ENCODE data around the gene CPA1. TPM values are rescaled to one million over a fixed set of nuclear protein-coding genes. Genes with fewer than 3 reads are reported as not detected.
"Not testable (repeated sequence)": the region's sequence is repeated elsewhere in the genome, so short reads cannot be mapped to it uniquely, and the experiment has no call there.

CPA1 gene
- total RNA-seq, 2 experiments from 2014 or later: not detected

DNA sequence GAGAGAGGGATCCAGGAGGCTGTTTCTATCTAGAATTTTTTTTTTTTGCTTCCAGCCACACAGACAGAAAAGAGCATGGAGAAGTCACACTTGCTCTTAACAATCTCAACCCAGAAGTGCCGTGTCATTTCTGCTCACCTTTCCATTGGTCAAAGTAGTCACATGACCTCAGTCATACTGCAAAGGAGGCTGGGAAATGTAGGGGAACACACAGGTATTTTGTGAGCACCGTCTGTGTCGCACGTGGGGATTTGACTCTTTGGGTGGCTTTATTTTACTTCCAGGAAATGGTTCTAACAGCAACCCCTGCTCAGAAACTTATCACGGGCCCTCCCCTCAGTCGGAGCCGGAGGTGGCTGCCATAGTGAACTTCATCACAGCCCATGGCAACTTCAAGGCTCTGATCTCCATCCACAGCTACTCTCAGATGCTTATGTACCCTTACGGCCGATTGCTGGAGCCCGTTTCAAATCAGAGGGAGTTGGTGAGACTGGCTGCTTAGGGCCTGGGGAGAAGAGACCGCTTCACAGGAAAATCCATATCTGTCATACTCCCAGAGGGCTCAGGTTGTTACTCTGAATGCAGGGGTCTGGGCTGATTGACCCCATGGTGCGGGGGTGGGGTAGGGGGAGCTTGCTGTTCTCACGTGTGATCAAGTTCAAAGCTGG is 13.1 kb upstream of the CPA1 start:
- no peaks in the 10 kb centered on the region for H3K27me3 Mint-ChIP-seq
- ChIA-PET CTCF (interaction anchor here (0.6 to 1.0 kb wide), 2 partner anchors 34 to 345 kb away, joined by 3 read pairs; no protein-coding TSS in a partner anchor), POLR2A (no interaction called here)
- peak; percentile 30 for DNase-seq
- H3K36me3 Mint-ChIP-seq (ENCODE audit: low read depth): no peaks in the 10 kb centered on the region
- peaks cover 4% of the 10 kb centered on the region for H3K9me3 Mint-ChIP-seq (ENCODE audit: low read depth)
- peaks cover 43% of the 10 kb centered on the region for H3K4me1 Mint-ChIP-seq
- H3K4me3 Mint-ChIP-seq: no peak overlapping the region
- intact Hi-C loops (cut with DNase I, micrococcal nuclease): loop anchor here in 1 of 2 experiments (2.0 kb wide), 1 partner anchor 50 kb away; no protein-coding TSS in a partner anchor
- peak overlapping the region; percentile 23 for H3K27ac Mint-ChIP-seq
- ATAC-seq: no peak

DNA sequence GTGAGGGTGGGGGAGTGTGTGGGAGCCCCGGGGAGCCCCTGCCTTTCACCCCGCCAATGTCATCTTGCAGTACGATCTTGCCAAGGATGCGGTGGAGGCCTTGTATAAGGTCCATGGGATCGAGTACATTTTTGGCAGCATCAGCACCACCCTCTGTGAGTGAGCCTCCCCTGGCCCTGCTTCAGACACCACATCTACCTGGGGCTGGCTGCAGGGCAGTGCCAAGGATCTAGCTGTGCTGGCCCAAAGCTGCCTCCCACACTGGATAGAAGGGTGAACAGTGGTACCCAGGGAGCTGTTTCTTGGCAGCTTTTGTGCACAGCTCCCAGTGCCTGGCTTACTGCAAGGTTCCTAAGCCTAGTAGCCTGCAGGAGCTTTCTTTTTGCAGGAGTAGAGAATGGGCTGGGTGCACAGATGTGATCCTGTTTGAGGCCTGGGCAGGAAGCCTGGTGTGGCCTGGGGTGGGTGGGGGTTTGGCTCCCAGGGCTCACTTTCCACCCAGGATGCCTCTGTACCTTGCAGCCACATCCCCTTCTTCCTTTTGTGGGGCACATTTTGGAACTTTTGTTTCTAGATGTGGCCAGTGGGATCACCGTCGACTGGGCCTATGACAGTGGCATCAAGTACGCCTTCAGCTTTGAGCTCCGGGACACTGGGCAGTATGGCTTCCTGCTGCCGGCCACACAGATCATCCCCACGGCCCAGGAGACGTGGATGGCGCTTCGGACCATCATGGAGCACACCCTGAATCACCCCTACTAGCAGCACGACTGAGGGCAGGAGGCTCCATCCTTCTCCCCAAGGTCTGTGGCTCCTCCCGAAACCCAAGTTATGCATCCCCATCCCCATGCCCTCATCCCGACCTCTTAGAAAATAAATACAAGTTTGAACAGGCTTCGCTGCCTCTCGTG is 12.2 kb upstream of the CPA1 start:
- Mint-ChIP-seq H3K27me3 (no peaks in the 10 kb centered on the region), H3K27ac (no peak overlapping the region), H3K36me3 (ENCODE audit: low read depth) (no peaks in the 10 kb centered on the region), H3K9me3 (ENCODE audit: low read depth) (peaks cover 4% of the 10 kb centered on the region), H3K4me3 (no peak overlapping the region), H3K4me1 (peaks cover 40% of the 10 kb centered on the region)
- intact Hi-C loops (cut with DNase I, micrococcal nuclease): loop anchor here in 1 of 2 experiments (2.0 kb wide), 1 partner anchor 49 kb away; no protein-coding TSS in a partner anchor
- CTCF ChIA-PET: interaction anchor here (0.6 to 1.0 kb wide), 2 partner anchors 35 to 344 kb away, joined by 3 read pairs; no protein-coding TSS in a partner anchor
- POLR2A ChIA-PET: no interaction called here
- ATAC-seq (no peak), DNase-seq (no peak)

DNA sequence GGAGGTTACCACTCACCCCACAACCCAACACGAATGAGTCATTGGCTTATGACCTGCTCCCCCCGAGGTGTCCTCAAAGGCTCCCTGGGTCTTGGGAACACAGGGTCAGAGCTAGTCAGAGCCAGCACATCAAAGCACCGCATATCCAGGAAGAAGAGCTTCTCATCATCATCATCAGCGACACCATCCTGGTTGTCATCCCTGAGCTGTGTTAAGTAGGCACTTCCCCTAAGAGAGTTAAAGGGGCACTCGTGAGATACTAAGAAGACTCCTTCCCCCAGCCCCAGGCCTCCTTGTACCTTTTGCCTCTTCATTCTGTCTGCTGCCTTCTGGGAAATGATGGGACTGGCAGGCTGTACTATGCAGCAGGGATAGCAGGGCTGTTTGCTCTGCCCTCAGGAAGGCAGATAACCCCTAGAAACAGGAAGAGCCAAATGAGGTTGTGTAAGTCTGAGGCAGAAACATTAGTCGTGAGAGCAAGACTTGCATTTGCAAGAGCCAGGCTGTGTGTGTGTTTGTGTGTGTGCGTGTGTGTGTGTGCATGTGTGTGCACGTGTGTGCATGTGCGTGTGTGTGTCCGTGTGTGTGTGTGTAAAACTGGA is 11.1 kb upstream of the CPA1 start:
- ATAC-seq: peak; percentile 30
- peak overlapping the region; percentile 48 for H3K27ac Mint-ChIP-seq
- CTCF ChIA-PET: interaction anchor here (0.6 kb wide), 1 partner anchor 85 kb away, joined by 3 read pairs; no protein-coding TSS in a partner anchor
- no peaks in the 10 kb centered on the region for H3K27me3 Mint-ChIP-seq
- no peak overlapping the region for H3K4me3 Mint-ChIP-seq
- POLR2A ChIA-PET: no interaction called here
- DNase-seq: peak; percentile 22
- intact Hi-C loops (cut with DNase I, micrococcal nuclease): no loop called here
- peaks cover 29% of the 10 kb centered on the region for H3K4me1 Mint-ChIP-seq
- H3K9me3 Mint-ChIP-seq (ENCODE audit: low read depth): peaks cover 4% of the 10 kb centered on the region
- no peaks in the 10 kb centered on the region for H3K36me3 Mint-ChIP-seq (ENCODE audit: low read depth)

DNA sequence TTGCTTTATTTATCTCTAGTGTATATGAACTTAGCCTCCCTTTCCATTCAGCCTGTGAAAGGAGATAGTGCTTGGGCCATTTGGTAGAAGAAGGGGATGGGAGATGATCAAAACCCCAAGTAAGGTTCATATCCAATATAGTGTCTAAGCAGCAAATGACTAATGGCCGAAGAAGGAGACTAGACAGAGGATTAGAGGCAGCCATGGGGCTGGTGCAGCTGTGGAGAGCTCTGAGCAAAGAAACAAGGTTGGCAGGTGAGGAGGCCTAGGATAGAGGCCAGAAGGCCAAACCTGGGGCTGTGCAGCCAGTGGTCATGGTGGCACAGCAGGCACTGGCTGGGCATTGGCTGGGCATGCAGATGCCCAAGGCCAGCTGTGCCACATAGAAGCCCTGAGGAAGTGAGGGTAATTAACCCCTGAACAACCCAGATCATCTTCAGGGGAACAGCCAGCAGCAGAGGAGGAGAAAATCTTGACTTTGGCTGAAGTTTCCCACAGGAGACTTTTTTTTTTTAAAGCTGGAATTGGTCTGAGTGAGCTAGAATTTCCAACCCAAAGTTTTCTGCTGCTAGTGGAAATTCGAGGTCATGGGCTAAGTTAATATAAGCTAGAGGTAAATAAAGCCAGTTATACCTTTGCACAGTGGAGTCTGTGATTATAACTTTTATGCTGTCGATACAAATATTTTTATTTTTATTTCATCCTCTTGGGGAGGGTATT is 10.3 kb upstream of the CPA1 start:
- Mint-ChIP-seq H3K36me3 (ENCODE audit: low read depth) (no peaks in the 10 kb centered on the region), H3K9me3 (ENCODE audit: low read depth) (peaks cover 4% of the 10 kb centered on the region), H3K27me3 (no peaks in the 10 kb centered on the region), H3K27ac (no peak overlapping the region), H3K4me1 (peaks cover 29% of the 10 kb centered on the region), H3K4me3 (no peak overlapping the region)
- ATAC-seq (no peak), DNase-seq (no peak)
- intact Hi-C loops (cut with DNase I, micrococcal nuclease): no loop called here
- CTCF ChIA-PET: interaction anchor here (0.6 kb wide), 1 partner anchor 44 kb away, joined by 3 read pairs; no protein-coding TSS in a partner anchor
- POLR2A ChIA-PET: no interaction called here

DNA sequence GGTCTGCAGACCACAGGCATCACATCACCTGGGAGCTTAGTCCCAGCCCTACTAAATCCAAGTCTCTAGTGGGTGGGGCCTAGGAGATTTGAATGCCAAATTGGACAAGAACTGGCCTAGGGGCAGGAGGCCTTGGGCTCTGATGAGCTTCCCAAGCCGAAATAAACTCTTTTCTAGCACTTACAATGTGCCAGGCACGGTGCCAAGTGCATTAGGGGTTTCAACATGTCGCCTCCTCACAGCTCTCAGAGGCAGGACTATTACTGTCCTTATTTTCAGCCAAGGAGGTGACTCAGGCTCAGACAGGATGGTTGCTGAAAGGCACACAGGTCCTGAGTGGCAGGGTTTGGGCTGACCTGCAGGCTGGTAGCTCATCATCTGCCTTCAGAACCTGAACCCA is 9.2 kb upstream of the CPA1 start:
- Mint-ChIP-seq H3K27me3 (no peaks in the 10 kb centered on the region), H3K27ac (no peak overlapping the region), H3K9me3 (ENCODE audit: low read depth) (peaks cover 4% of the 10 kb centered on the region), H3K4me1 (peaks cover 24% of the 10 kb centered on the region), H3K36me3 (ENCODE audit: low read depth) (no peaks in the 10 kb centered on the region), H3K4me3 (no peak overlapping the region)
- ChIA-PET POLR2A (no interaction called here), CTCF (interaction anchor here (0.6 kb wide), 1 partner anchor 376 kb away, joined by 3 read pairs; no protein-coding TSS in a partner anchor)
- ATAC-seq: no peak
- intact Hi-C loops (cut with DNase I, micrococcal nuclease): no loop called here
- DNase-seq: no peak

DNA sequence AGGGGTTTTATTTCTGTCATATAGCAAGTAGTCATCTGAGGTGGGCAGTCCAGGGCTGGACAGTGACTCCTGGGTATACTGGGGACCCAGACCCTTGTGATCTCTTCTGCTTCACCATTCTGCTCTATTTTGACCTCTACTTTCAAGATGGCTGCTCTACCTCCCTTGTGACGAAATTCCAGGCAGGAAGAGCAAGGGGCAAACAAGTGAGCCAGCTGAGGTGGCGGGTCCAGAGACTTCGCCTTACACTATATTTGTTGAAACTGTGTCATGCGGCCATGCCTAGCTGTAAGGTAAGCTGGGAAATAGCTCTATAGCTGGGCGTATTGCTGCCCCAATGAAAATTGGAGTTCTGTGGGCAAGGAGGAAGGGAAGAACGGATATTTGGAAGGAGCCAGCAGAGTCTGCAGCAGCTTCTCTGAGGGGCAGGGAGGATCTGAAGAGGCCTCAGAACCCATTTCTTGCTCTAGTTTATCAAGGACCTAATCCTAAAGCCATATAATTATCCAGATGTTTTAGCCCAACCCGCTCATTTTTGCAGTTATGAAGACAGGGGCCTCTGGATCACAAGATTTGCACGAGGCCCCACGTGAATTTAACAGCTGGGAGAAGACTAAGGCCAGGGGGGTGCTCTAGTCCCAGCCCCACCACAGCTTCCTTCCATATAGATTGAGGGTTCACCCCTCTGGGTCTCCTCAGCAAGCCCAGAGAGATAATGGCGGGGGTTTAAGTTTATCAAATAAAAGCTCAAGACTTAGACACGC is 7.7 kb upstream of the CPA1 start:
- ChIA-PET CTCF (interaction anchor here (0.7 to 1.0 kb wide), 2 partner anchors 9 to 465 kb away, joined by 3 read pairs; no protein-coding TSS in a partner anchor), POLR2A (no interaction called here)
- ATAC-seq: no peak
- Mint-ChIP-seq H3K36me3 (ENCODE audit: low read depth) (peaks cover 4% of the 10 kb centered on the region), H3K27me3 (no peaks in the 10 kb centered on the region), H3K27ac (no peak overlapping the region), H3K4me3 (no peak overlapping the region), H3K9me3 (ENCODE audit: low read depth) (peaks cover 6% of the 10 kb centered on the region), H3K4me1 (peaks cover 14% of the 10 kb centered on the region)
- intact Hi-C loops (cut with DNase I, micrococcal nuclease): no loop called here
- DNase-seq: no peak

DNA sequence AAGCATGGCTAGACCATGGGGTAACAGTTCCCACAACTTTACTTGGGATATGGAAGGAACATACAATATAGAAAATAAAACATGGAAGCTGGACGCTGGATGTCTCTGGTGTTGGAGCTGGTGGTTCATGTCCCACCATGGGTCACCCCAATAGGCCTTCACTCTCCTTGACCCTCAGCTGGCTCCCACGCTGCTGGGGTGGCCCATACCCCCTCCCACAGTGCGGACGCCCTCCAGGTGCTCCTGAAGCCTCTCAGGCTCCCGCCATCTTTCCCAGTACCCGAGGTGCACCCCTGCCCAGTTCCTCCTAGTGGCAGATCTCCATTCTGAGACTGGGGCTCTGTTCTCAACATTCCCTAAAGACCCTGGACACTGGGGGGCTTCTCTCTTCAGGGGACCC is 5.8 kb upstream of the CPA1 start:
- intact Hi-C loops (cut with DNase I, micrococcal nuclease): no loop called here
- ChIA-PET CTCF (no interaction called here), POLR2A (no interaction called here)
- peaks cover 4% of the 10 kb centered on the region for H3K4me1 Mint-ChIP-seq
- no peak for ATAC-seq
- peaks cover 4% of the 10 kb centered on the region for H3K36me3 Mint-ChIP-seq (ENCODE audit: low read depth)
- peaks cover 6% of the 10 kb centered on the region for H3K9me3 Mint-ChIP-seq (ENCODE audit: low read depth)
- no peaks in the 10 kb centered on the region for H3K27me3 Mint-ChIP-seq
- no peak overlapping the region for H3K4me3 Mint-ChIP-seq
- DNase-seq: no peak
- H3K27ac Mint-ChIP-seq: no peak overlapping the region

DNA sequence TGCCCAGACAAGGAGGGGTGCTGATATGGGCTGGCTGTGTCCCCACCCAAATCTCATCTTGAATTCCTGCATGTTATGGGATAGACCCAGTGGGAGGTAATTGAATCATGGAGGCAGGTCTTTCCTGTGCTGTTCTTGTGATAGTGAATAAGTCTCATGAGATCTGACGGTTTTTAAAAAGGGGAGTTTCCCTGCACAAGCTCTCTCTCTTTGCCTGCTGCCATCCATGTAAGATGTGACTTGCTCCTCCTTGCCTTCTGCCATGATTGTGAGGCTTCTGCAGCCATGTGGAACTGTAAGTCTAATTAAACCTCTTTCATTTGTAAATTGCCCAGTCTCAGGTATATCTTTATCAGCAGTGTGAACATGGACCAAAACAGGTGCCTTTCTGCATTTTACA is 3.8 kb upstream of the CPA1 start:
- H3K27ac Mint-ChIP-seq; H3K36me3 Mint-ChIP-seq (ENCODE audit: low read depth); H3K4me3 Mint-ChIP-seq; intact Hi-C loops (cut with DNase I, micrococcal nuclease); POLR2A ChIA-PET; H3K4me1 Mint-ChIP-seq; H3K9me3 Mint-ChIP-seq (ENCODE audit: low read depth); CTCF ChIA-PET; DNase-seq; ATAC-seq; H3K27me3 Mint-ChIP-seq: not testable (repeated sequence)

DNA sequence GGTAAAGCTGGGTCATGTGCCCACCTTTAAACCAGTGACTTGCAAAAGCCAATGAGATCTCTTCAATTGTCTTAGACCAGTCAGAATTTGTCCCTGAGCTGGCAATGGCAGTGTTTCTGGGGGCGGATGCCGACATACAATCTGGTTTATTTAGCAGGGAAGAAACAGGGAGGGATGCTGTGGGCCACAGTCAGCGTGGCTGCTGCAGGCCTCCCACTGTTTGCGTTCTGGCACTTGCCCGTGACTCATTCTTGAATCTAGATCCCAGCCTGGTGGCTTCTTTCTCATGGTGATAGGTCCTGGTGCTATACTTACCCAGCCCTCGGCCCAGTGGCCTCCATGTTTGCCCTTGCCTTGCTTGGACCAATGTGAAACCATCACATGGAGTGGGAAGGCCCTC is 3.1 kb upstream of the CPA1 start:
- DNase-seq: no peak
- ChIA-PET CTCF (no interaction called here), POLR2A (no interaction called here)
- Mint-ChIP-seq H3K4me1 (no peaks in the 10 kb centered on the region), H3K4me3 (no peak overlapping the region), H3K9me3 (ENCODE audit: low read depth) (peaks cover 6% of the 10 kb centered on the region), H3K27me3 (no peaks in the 10 kb centered on the region), H3K27ac (no peak overlapping the region), H3K36me3 (ENCODE audit: low read depth) (peaks cover 4% of the 10 kb centered on the region)
- intact Hi-C loops (cut with DNase I, micrococcal nuclease): no loop called here
- no peak for ATAC-seq

DNA sequence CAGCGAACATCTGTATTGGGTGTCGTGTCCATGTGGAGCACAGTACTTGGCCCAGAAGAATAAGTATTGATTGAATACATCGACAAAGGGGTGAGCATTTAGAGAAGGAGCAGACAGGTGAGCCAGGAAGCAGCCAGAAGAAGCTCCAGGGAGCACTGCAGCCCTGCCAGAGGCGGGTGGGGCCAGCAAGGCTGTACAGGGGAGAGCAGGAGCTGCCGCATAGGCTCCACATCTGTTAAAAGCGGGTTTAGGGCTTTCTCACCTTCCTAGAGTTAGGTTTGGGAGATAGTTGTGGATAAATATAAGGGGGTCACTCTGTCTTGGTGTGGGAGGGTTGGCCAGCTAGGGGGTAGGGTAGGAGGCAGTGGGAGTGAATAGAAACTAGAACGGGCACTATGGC is 1.3 kb upstream of the CPA1 start:
- Mint-ChIP-seq H3K27me3 (no peaks in the 10 kb centered on the region), H3K9me3 (ENCODE audit: low read depth) (peaks cover 6% of the 10 kb centered on the region), H3K27ac (no peak overlapping the region), H3K4me1 (no peaks in the 10 kb centered on the region), H3K36me3 (ENCODE audit: low read depth) (peaks cover 4% of the 10 kb centered on the region), H3K4me3 (no peak overlapping the region)
- ATAC-seq: no peak
- ChIA-PET CTCF (no interaction called here), POLR2A (no interaction called here)
- DNase-seq: no peak
- intact Hi-C loops (cut with DNase I, micrococcal nuclease): no loop called here
